H9 (cell line): ENCODE measurements around the gene SIX2. TPM values are rescaled to one million over a fixed set of nuclear protein-coding genes. Genes with fewer than 3 reads are reported as not detected.

ENCODE experiments used
- DNase-seq: peaks from one replicate; pipeline ENCODE4 v3.0.0-alpha.2; 2017
- H2AFZ ChIP-seq: one replicate; pipeline ENCODE4 v1.6.1; 2013; ENCODE audit warnings: mild to moderate bottlenecking, low read length, control low read depth, moderate library complexity
- H2AK5ac ChIP-seq: 2 replicates; pipeline ENCODE4 v1.6.1; 2013; ENCODE audit warnings: low read length, control low read depth, mixed read lengths; ENCODE audit not compliant: insufficient read length
- H2BK120ac ChIP-seq: one replicate; pipeline ENCODE4 v1.6.1; 2013; ENCODE audit warnings: low read depth, mild to moderate bottlenecking, low read length, control low read depth, inconsistent platforms; ENCODE audit not compliant: poor library complexity, severe bottlenecking
- H2BK12ac ChIP-seq: 2 replicates; pipeline ENCODE4 v1.6.1; 2013; ENCODE audit warnings: low read length, control low read depth, mixed read lengths, low read depth; ENCODE audit not compliant: insufficient read length
- H2BK15ac ChIP-seq: 2 replicates; pipeline ENCODE4 v1.6.1; 2013; ENCODE audit warnings: low read depth, low read length, control low read depth
- H2BK20ac ChIP-seq: one replicate; pipeline ENCODE4 v1.6.1; 2013; ENCODE audit warnings: low read depth, mild to moderate bottlenecking, low read length, control low read depth, inconsistent platforms; ENCODE audit not compliant: poor library complexity, severe bottlenecking
- H2BK5ac ChIP-seq: 2 replicates; pipeline ENCODE4 v1.6.1; 2013; ENCODE audit warnings: low read length, control low read depth, mixed read lengths; ENCODE audit not compliant: insufficient read length
- H3K14ac ChIP-seq: 2 replicates; pipeline ENCODE4 v1.6.1; 2013; ENCODE audit warnings: low read length, control low read depth; ENCODE audit not compliant: insufficient read depth
- H3K18ac ChIP-seq: 2 replicates; pipeline ENCODE4 v1.6.1; 2013; ENCODE audit warnings: low read depth, mild to moderate bottlenecking, mixed read lengths, low read length, control low read depth; ENCODE audit not compliant: insufficient read length
- H3K23ac ChIP-seq: 2 replicates; pipeline ENCODE4 v1.6.1; 2013; ENCODE audit warnings: low read length, control low read depth, mixed read lengths, low read depth; ENCODE audit not compliant: insufficient read length
- H3K23me2 ChIP-seq: 2 replicates; pipeline ENCODE4 v1.6.1; 2013; ENCODE audit warnings: low read depth, mild to moderate bottlenecking, mixed read lengths, low read length, control low read depth; ENCODE audit not compliant: insufficient read length, poor library complexity, severe bottlenecking
- H3K27ac ChIP-seq: 2 replicates; pipeline ENCODE4 v1.5.1; 2013; ENCODE audit warnings: low read length, control low read depth, mixed read lengths, low read depth; ENCODE audit not compliant: insufficient read length
- H3K27me3 ChIP-seq: 2 replicates; pipeline ENCODE4 v1.6.1; 2013; ENCODE audit warnings: low read length, control low read depth, inconsistent platforms; ENCODE audit not compliant: insufficient read depth
- H3K4ac ChIP-seq: 2 replicates; pipeline ENCODE4 v1.6.1; 2013; ENCODE audit warnings: low read depth, mild to moderate bottlenecking, control low read depth, inconsistent platforms, low read length, moderate library complexity
- H3K4me1 ChIP-seq: 2 replicates; pipeline ENCODE4 v1.6.1; 2013; ENCODE audit warnings: low read length, control low read depth, inconsistent platforms; ENCODE audit not compliant: insufficient read depth
- H3K4me2 ChIP-seq: 2 replicates; pipeline ENCODE4 v1.6.1; 2013; ENCODE audit warnings: low read length, control low read depth, mixed read lengths; ENCODE audit not compliant: insufficient read length, insufficient read depth
- H3K56ac ChIP-seq: 2 replicates; pipeline ENCODE4 v1.6.1; 2013; ENCODE audit warnings: low read depth, mild to moderate bottlenecking, mixed read lengths, low read length, control low read depth; ENCODE audit not compliant: insufficient read length
- H3K79me1 ChIP-seq: 2 replicates; pipeline ENCODE4 v1.6.1; 2013; ENCODE audit warnings: low read depth, mild to moderate bottlenecking, moderate library complexity, low read length, control low read depth, inconsistent platforms; ENCODE audit not compliant: insufficient read depth, poor library complexity, severe bottlenecking
- H3K79me2 ChIP-seq: 2 replicates; pipeline ENCODE4 v1.6.1; 2013; ENCODE audit warnings: low read length, control low read depth, inconsistent platforms; ENCODE audit not compliant: insufficient read depth
- H3K9ac ChIP-seq: 2 replicates; pipeline ENCODE4 v1.6.1; 2013; ENCODE audit warnings: low read length, control low read depth, mixed read lengths; ENCODE audit not compliant: insufficient read length; ENCODE audit errors: extremely low read depth
- H3K9me3 ChIP-seq: one replicate; pipeline ENCODE4 v1.6.1; 2013; ENCODE audit warnings: low read depth, low read length, inconsistent platforms; ENCODE audit not compliant: control insufficient read depth
- H3T11ph ChIP-seq: one replicate; pipeline ENCODE4 v1.6.1; 2013; ENCODE audit warnings: mild to moderate bottlenecking, low read length, control low read depth, inconsistent platforms
- H4K20me1 ChIP-seq: one replicate; pipeline ENCODE4 v1.6.1; 2013; ENCODE audit not compliant: control insufficient read depth, insufficient read length, insufficient read depth
- H4K5ac ChIP-seq: 2 replicates; pipeline ENCODE4 v1.6.1; 2013; ENCODE audit warnings: low read depth, mild to moderate bottlenecking, mixed read lengths, low read length, control low read depth; ENCODE audit not compliant: insufficient read length
- H4K8ac ChIP-seq: replicated peaks from 2 replicates; pipeline ENCODE4 v1.6.1; 2013; ENCODE audit warnings: low read length, control low read depth, mixed read lengths, low read depth; ENCODE audit not compliant: insufficient read length
- H4K91ac ChIP-seq: 2 replicates; pipeline ENCODE4 v1.6.1; 2013; ENCODE audit warnings: low read depth, mild to moderate bottlenecking, moderate library complexity, mixed read lengths, low read length, control low read depth; ENCODE audit not compliant: insufficient read length
- H3K27ac Mint-ChIP-seq, 3 experiments: 2 replicates in 2 of 3; 3 replicates in 1 of 3; pipeline ENCODE4 v1.8.0; 2020 to 2021; ENCODE audit warnings: mixed read lengths in 3 of 3, mild to moderate bottlenecking in 1 of 3, moderate library complexity in 1 of 3
- H3K27me3 Mint-ChIP-seq: 2 replicates; pipeline ENCODE4 v1.8.0; 2021; ENCODE audit warnings: low read depth, mild to moderate bottlenecking, moderate library complexity, mixed read lengths
- H3K36me3 Mint-ChIP-seq, 3 experiments: 2 replicates in 2 of 3; 3 replicates in 1 of 3; pipeline ENCODE4 v1.8.0; 2020 to 2021; ENCODE audit warnings: low read depth in 3 of 3, mixed read lengths in 3 of 3; ENCODE audit not compliant: insufficient read depth in 1 of 3
- H3K4me1 Mint-ChIP-seq, 2 experiments: 2 replicates each; pipeline ENCODE4 v1.8.0; 2020; ENCODE audit warnings: mixed read lengths in 2 of 2
- H3K4me3 Mint-ChIP-seq, 2 experiments: 2 replicates in 1 of 2; 3 replicates in 1 of 2; pipeline ENCODE4 v1.8.0; 2020 to 2021; ENCODE audit warnings: mild to moderate bottlenecking in 2 of 2, mixed read lengths in 2 of 2, moderate library complexity in 1 of 2
- H3K9me3 Mint-ChIP-seq, 2 experiments: 2 replicates in 1 of 2; 3 replicates in 1 of 2; pipeline ENCODE4 v1.8.0; 2020; ENCODE audit warnings: mild to moderate bottlenecking in 2 of 2, mixed read lengths in 2 of 2, moderate library complexity in 1 of 2
- CTCF ChIP-seq: fragments of 200-600 bp; sonication (generic); conservative IDR thresholded peaks from 3 replicates; pipeline ENCODE4 v1.8.0; 2021; ENCODE audit warnings: antibody characterized with exemption, mild to moderate bottlenecking
- WGBS: extraction: QIAGEN DNeasy Blood & Tissue Kit; methylation state at CpG from one replicate; pipeline ENCODE4 v1.1.7; 2013; ENCODE audit warnings: missing lambda C conversion rate, low lambda C conversion rate, mixed read lengths; ENCODE audit not compliant: insufficient read length; ENCODE audit errors: extremely low coverage; 5-methylcytosine and 5-hydroxymethylcytosine counted together
- total RNA-seq: library from RNA; stranded (reverse); gene quantifications from 2 replicates; pipeline ENCODE4 v1.2.1, GENCODE V29; 2021

Gene SIX2
- total RNA-seq, 1 experiment from 2014 or later: not detected

DNA sequence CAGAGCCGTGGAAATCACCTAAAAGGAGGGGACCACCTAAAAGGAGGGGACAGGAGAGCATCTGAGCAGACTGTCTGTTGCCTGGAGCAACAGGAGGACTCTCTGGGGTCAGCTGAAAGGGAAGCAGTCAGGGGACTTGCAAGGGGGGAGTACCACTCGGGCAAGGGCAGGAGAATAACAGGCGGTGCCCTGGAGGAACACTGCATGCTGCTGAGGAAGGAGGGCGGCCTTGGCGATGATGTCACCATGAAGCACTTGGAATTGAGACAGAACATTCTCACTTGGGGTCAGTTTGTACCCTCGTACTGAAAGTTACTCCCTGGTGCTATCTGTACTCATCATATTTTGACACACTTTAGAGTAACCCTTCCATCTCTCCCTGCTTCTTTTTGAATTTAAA, 49.4 kb downstream of the SIX2 start:
- Histone ChIP-seq H2BK5ac (no peak overlapping the region), H3K4me2 (no peak overlapping the region), H3K23me2 (peaks cover 7% of the 10 kb centered on the region), H4K91ac (no peak overlapping the region), H3K27ac (no peak overlapping the region), H3K56ac (no peak overlapping the region), H3K14ac (no peak overlapping the region), H2BK15ac (no peak overlapping the region), H3K4me1 (peaks cover 3% of the 10 kb centered on the region; the same call in 1 of the 2 replicates), H2AK5ac (no peak overlapping the region), H2BK12ac (no peak overlapping the region), H3T11ph (no peak overlapping the region), H2BK120ac (no peak overlapping the region), H4K20me1 (no peaks in the 10 kb centered on the region), H2BK20ac (no peak overlapping the region), H4K8ac (no peak overlapping the region), H3K79me2 (no peaks in the 10 kb centered on the region), H3K9me3 (no peaks in the 10 kb centered on the region), H3K4ac (no peak overlapping the region), H2AFZ (no peak overlapping the region), H3K18ac (no peak overlapping the region), H3K9ac (no peak overlapping the region), H3K79me1 (no peaks in the 10 kb centered on the region), H4K5ac (no peak overlapping the region), H3K27me3 (peaks cover 15% of the 10 kb centered on the region), H3K23ac (no peak overlapping the region)
- no peaks in the 10 kb centered on the region; a peak in 2 of 5 replicates for H3K9me3 Mint-ChIP-seq
- TF ChIP-seq CTCF: no peak
- H3K4me3 Mint-ChIP-seq: no peak overlapping the region
- no peak overlapping the region; a peak in 1 of 7 replicates for H3K27ac Mint-ChIP-seq
- peaks cover 27 to 38% of the 10 kb centered on the region in 2 experiments for H3K4me1 Mint-ChIP-seq
- no peaks in the 10 kb centered on the region for H3K36me3 Mint-ChIP-seq
- DNase-seq: no peak
- WGBS: no CpG with 5 or more reads among the region's 6 CpGs
- H3K27me3 Mint-ChIP-seq: peaks cover 83% of the 10 kb centered on the region
